Neural progenitor cell (in vitro differentiated cells): ENCODE results near the gene C2CD3.

Experiments used
- EZH2 ChIP-seq: fragments of 200-600 bp; sonication (generic); IDR thresholded peaks from 2 replicates; pipeline ENCODE4 v1.6.1; 2017; ENCODE audit warnings: antibody characterized with exemption, mild to moderate bottlenecking, moderate library complexity
- EZH2phosphoT487 ChIP-seq: fragments of 200-600 bp; sonication (generic); IDR thresholded peaks from 2 replicates; pipeline ENCODE4 v1.6.1; 2017; ENCODE audit warnings: antibody characterized with exemption
- TF ChIP-seq, protein P1 (sequence below): fragments of 200-600 bp; sonication (generic); IDR thresholded peaks from 2 replicates; pipeline ENCODE4 v1.5.1; 2017; ENCODE audit warnings: antibody characterized with exemption, mild to moderate bottlenecking

DNA sequence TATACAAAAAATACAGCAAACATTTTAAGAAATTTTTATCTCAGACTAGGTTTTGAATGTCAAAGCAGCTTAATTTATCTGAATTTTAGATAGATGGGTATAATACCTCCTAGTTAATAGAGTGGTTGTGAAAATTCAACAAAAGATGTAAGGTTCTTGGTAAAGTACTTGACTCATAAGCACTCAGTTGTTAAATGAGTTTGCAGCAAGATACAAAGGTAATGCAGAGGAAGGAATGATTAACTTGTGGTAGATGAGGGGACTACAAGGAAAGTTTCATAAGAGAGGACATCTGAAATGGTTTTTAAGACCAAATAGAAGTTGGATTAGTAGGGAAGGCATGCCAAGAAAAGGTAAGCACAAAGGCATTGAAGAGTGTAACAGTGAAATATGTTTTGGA lies 37.7 kb upstream of the C2CD3 start:
- TF ChIP-seq EZH2 (no peak), EZH2phosphoT487 (no peak)
- TF ChIP-seq, protein P1, sequence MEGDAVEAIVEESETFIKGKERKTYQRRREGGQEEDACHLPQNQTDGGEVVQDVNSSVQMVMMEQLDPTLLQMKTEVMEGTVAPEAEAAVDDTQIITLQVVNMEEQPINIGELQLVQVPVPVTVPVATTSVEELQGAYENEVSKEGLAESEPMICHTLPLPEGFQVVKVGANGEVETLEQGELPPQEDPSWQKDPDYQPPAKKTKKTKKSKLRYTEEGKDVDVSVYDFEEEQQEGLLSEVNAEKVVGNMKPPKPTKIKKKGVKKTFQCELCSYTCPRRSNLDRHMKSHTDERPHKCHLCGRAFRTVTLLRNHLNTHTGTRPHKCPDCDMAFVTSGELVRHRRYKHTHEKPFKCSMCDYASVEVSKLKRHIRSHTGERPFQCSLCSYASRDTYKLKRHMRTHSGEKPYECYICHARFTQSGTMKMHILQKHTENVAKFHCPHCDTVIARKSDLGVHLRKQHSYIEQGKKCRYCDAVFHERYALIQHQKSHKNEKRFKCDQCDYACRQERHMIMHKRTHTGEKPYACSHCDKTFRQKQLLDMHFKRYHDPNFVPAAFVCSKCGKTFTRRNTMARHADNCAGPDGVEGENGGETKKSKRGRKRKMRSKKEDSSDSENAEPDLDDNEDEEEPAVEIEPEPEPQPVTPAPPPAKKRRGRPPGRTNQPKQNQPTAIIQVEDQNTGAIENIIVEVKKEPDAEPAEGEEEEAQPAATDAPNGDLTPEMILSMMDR = no peak
